GM12878 (cell line): ENCODE measurements around the gene UBASH3A. TPM values are rescaled to one million over a fixed set of nuclear protein-coding genes. Genes with fewer than 3 reads are reported as not detected.

Experiments
- BMI1 ChIP-seq: fragments of 450-650 bp; IDR thresholded peaks from 2 replicates; pipeline ENCODE4 v1.6.1; 2016; ENCODE audit warnings: mild to moderate bottlenecking, moderate library complexity, borderline replicate concordance
- CHD4 ChIP-seq: fragments of 200-600 bp; sonication (generic); IDR thresholded peaks from 2 replicates; pipeline ENCODE4 v1.6.1; 2016; ENCODE audit warnings: mild to moderate bottlenecking
- CREM ChIP-seq: IDR thresholded peaks from 2 replicates; pipeline ENCODE4 v1.6.1; 2014; ENCODE audit warnings: antibody characterized with exemption, low read depth
- HDAC2 ChIP-seq: fragments of 200-600 bp; sonication (generic); IDR thresholded peaks from 2 replicates; pipeline ENCODE4 v1.6.1; 2017
- IKZF2 ChIP-seq, 2 experiments: fragments of 450-650 bp; IDR thresholded peaks; 2 replicates each; pipeline ENCODE4 v1.6.1; 2017; ENCODE audit warnings: mild to moderate bottlenecking in 2 of 2, moderate library complexity in 2 of 2
- MEF2A ChIP-seq: IDR thresholded peaks from 2 replicates; pipeline ENCODE4 v1.6.1; 2011; ENCODE audit warnings: low read depth, mild to moderate bottlenecking, low read length, moderate library complexity; ENCODE audit not compliant: insufficient read depth
- MEF2B ChIP-seq: fragments of 450-650 bp; IDR thresholded peaks from 2 replicates; pipeline ENCODE4 v1.6.1; 2018; ENCODE audit warnings: mild to moderate bottlenecking, moderate library complexity; ENCODE audit not compliant: partially characterized antibody, poor library complexity, severe bottlenecking
- MYC ChIP-seq: IDR thresholded peaks from 2 replicates; pipeline ENCODE4 v1.6.1; 2011; ENCODE audit warnings: mild to moderate bottlenecking, low read length, moderate library complexity, inconsistent platforms; ENCODE audit not compliant: insufficient read depth, insufficient replicate concordance, insufficient read length, severe bottlenecking
- PAX8 ChIP-seq: fragments of 450-650 bp; IDR thresholded peaks from 2 replicates; pipeline ENCODE4 v1.6.1; 2017; ENCODE audit warnings: mild to moderate bottlenecking, moderate library complexity
- RBBP5 ChIP-seq: fragments of 200-600 bp; sonication (generic); conservative IDR thresholded peaks from 2 replicates; pipeline ENCODE4 v1.6.1; 2016
- STAT1 ChIP-seq: fragments of 450-650 bp; conservative IDR thresholded peaks from 2 replicates; pipeline ENCODE4 v1.6.1; 2014; ENCODE audit warnings: antibody characterized with exemption, mild to moderate bottlenecking
- SUPT20H ChIP-seq: IDR thresholded peaks from 2 replicates; pipeline ENCODE4 v1.6.1; 2011; ENCODE audit warnings: low read depth, mild to moderate bottlenecking, low read length, moderate library complexity, borderline replicate concordance; ENCODE audit not compliant: control insufficient read depth
- TAF1 ChIP-seq: IDR thresholded peaks from 2 replicates; pipeline ENCODE4 v1.6.1; 2011; ENCODE audit warnings: mild to moderate bottlenecking, low read depth, low read length, borderline replicate concordance
- TBL1XR1 ChIP-seq: IDR thresholded peaks from 2 replicates; pipeline ENCODE4 v1.6.1; 2012; ENCODE audit warnings: low read depth, low read length, improper control_type of control experiment
- TCF7 ChIP-seq: IDR thresholded peaks from 2 replicates; pipeline ENCODE4 v1.6.1; 2014; ENCODE audit warnings: antibody characterized with exemption, borderline replicate concordance
- YBX1 ChIP-seq: fragments of 450-650 bp; IDR thresholded peaks from 2 replicates; pipeline ENCODE4 v1.6.1; 2016; ENCODE audit warnings: antibody characterized with exemption
- ZBTB40 ChIP-seq: fragments of 450-650 bp; IDR thresholded peaks from 2 replicates; pipeline ENCODE4 v1.6.1; 2016; ENCODE audit warnings: mild to moderate bottlenecking, moderate library complexity, borderline replicate concordance
- ZNF217 ChIP-seq: fragments of 450-650 bp; IDR thresholded peaks from 2 replicates; pipeline ENCODE4 v1.6.1; 2017; ENCODE audit warnings: antibody characterized with exemption, mild to moderate bottlenecking
- polyA plus RNA-seq, 11 experiments: library from polyadenylated mRNA; depleted of rRNA in 4 of 11; unstranded in 6 of 11; stranded (reverse) in 5 of 11; fragments of >200 nt; fragmentation: Nextera tagmentation in 4 of 11; fragmentation: Illumina TruSeq in 1 of 11; extraction: Ambion mirVana in 4 of 11; extraction: Trizol in 1 of 11; gene quantifications; 1 replicate in 1 of 11; 2 replicates in 10 of 11; pipeline versions ENCODE4 v1.2.1 to v1.2.3, GENCODE V29; 2011 to 2016; ENCODE audit warnings: inconsistent platforms in 2 of 11, missing spikeins in 2 of 11, low read depth in 1 of 11
- total RNA-seq, 4 experiments: library from RNA; depleted of rRNA in 3 of 4; stranded (reverse); fragments of >200 nt in 3 of 4; fragmentation: Illumina TruSeq in 1 of 4; extraction: Trizol in 1 of 4; gene quantifications; 2 replicates each; pipeline versions ENCODE4 v1.2.1 to v1.2.3, GENCODE V29; 2013 to 2021
- TF ChIP-seq, protein P1 (sequence below): IDR thresholded peaks from 2 replicates; pipeline ENCODE4 v1.6.1; 2012; ENCODE audit warnings: improper control_type of control experiment, low read depth, low read length; ENCODE audit not compliant: insufficient replicate concordance
- TF ChIP-seq, protein P2 (sequence below): fragments of 450-650 bp; IDR thresholded peaks from 2 replicates; pipeline ENCODE4 v1.6.1; 2016; ENCODE audit warnings: mild to moderate bottlenecking

The UBASH3A gene
- total and polyA plus RNA-seq, 10 of the 15 experiments (the other 5 are each of a cell fraction or from before 2014, with no cell fraction given), result 0.04 to 0.39 (median 0.23) TPM; not detected in 1

GRCh38 chr21:42465008-42465802 lies 61.5 kb downstream of the UBASH3A start (continued):
- no peak for TF ChIP-seq PAX8
- TF ChIP-seq TCF7, result no peak
- peak; percentile 94 to 96 for TF ChIP-seq IKZF2 (IDR thresholded peaks at IDR 0.05)
- no peak for TF ChIP-seq HDAC2
- TF ChIP-seq CHD4, result no peak
- peak; percentile 66 for TF ChIP-seq MEF2B
- peak; percentile 46; the same call in 1 of the 2 replicates for TF ChIP-seq BMI1
- TF ChIP-seq CREM, result no peak
- no peak for TF ChIP-seq SUPT20H
- TF ChIP-seq, protein P1, sequence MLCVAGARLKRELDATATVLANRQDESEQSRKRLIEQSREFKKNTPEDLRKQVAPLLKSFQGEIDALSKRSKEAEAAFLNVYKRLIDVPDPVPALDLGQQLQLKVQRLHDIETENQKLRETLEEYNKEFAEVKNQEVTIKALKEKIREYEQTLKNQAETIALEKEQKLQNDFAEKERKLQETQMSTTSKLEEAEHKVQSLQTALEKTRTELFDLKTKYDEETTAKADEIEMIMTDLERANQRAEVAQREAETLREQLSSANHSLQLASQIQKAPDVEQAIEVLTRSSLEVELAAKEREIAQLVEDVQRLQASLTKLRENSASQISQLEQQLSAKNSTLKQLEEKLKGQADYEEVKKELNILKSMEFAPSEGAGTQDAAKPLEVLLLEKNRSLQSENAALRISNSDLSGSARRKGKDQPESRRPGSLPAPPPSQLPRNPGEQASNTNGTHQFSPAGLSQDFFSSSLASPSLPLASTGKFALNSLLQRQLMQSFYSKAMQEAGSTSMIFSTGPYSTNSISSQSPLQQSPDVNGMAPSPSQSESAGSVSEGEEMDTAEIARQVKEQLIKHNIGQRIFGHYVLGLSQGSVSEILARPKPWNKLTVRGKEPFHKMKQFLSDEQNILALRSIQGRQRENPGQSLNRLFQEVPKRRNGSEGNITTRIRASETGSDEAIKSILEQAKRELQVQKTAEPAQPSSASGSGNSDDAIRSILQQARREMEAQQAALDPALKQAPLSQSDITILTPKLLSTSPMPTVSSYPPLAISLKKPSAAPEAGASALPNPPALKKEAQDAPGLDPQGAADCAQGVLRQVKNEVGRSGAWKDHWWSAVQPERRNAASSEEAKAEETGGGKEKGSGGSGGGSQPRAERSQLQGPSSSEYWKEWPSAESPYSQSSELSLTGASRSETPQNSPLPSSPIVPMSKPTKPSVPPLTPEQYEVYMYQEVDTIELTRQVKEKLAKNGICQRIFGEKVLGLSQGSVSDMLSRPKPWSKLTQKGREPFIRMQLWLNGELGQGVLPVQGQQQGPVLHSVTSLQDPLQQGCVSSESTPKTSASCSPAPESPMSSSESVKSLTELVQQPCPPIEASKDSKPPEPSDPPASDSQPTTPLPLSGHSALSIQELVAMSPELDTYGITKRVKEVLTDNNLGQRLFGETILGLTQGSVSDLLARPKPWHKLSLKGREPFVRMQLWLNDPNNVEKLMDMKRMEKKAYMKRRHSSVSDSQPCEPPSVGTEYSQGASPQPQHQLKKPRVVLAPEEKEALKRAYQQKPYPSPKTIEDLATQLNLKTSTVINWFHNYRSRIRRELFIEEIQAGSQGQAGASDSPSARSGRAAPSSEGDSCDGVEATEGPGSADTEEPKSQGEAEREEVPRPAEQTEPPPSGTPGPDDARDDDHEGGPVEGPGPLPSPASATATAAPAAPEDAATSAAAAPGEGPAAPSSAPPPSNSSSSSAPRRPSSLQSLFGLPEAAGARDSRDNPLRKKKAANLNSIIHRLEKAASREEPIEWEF, result no peak
- TF ChIP-seq, protein P2, sequence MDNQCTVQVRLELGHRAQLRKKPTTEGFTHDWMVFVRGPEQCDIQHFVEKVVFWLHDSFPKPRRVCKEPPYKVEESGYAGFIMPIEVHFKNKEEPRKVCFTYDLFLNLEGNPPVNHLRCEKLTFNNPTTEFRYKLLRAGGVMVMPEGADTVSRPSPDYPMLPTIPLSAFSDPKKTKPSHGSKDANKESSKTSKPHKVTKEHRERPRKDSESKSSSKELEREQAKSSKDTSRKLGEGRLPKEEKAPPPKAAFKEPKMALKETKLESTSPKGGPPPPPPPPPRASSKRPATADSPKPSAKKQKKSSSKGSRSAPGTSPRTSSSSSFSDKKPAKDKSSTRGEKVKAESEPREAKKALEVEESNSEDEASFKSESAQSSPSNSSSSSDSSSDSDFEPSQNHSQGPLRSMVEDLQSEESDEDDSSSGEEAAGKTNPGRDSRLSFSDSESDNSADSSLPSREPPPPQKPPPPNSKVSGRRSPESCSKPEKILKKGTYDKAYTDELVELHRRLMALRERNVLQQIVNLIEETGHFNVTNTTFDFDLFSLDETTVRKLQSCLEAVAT, result peak; percentile 94
- 0 out of 2 replicates have a peak, but pooled peaks have one; percentile 42 for TF ChIP-seq TBL1XR1
- no peak; the same call in 1 of the 2 replicates for TF ChIP-seq ZNF217
- TF ChIP-seq TAF1, result no peak
- no peak for TF ChIP-seq ZBTB40
- no peak for TF ChIP-seq MEF2A
- TF ChIP-seq RBBP5, result no peak
- no peak for TF ChIP-seq STAT1
- no peak for TF ChIP-seq YBX1
- no peak for TF ChIP-seq MYC
